Activated CD8-positive, alpha-beta T cell treated with anti-CD3 and anti-CD28 coated beads for 36 hours (primary cell): ENCODE measurements around the gene FAM43B. TPM values are rescaled to one million over a fixed set of nuclear protein-coding genes. Genes with fewer than 3 reads are reported as not detected.

Source experiments
- ATAC-seq: fragments of 200-7000 bp; cut with Tn5 transposase; one replicate; pipeline ENCODE4 v1.10.0; 2021; ENCODE audit warnings: mild to moderate bottlenecking, moderate library complexity
- CTCF ChIA-PET: fragments of 350-600 bp; sonication (Branson Sonifier 250); formaldehyde crosslinking; loops from one replicate; lab custom pipeline; 2021; ENCODE audit warnings: antibody characterized with exemption; lab: Charles Lee
- POLR2A ChIA-PET: fragments of 350-600 bp; sonication (Branson Sonifier 250); formaldehyde crosslinking; loops from one replicate; lab custom pipeline; 2021; ENCODE audit warnings: antibody characterized with exemption; lab: Charles Lee
- DNase-seq: peaks from one replicate; pipeline ENCODE4 v3.0.0-alpha.2; 2020
- H3K27ac Mint-ChIP-seq: one replicate; pipeline ENCODE4 v1.8.0; 2021; ENCODE audit warnings: mild to moderate bottlenecking, mixed read lengths
- H3K27me3 Mint-ChIP-seq: one replicate; pipeline ENCODE4 v1.8.0; 2021; ENCODE audit warnings: mixed read lengths
- H3K36me3 Mint-ChIP-seq: one replicate; pipeline ENCODE4 v1.8.0; 2021; ENCODE audit warnings: low read depth, mixed read lengths
- H3K4me1 Mint-ChIP-seq: one replicate; pipeline ENCODE4 v1.8.0; 2021; ENCODE audit warnings: low read depth, mixed read lengths
- H3K4me3 Mint-ChIP-seq: one replicate; pipeline ENCODE4 v1.8.0; 2021; ENCODE audit warnings: mild to moderate bottlenecking, moderate library complexity, mixed read lengths
- H3K9me3 Mint-ChIP-seq: one replicate; pipeline ENCODE4 v1.8.0; 2021; ENCODE audit warnings: mixed read lengths
- intact Hi-C: fragments of 100-400 bp; cut with micrococcal nuclease; formaldehyde crosslinking; loops from one replicate; pipeline ENCODE4 v1.10.0; 2022
- total RNA-seq, 2 experiments: library from RNA; stranded (reverse); gene quantifications; one replicate each; pipeline ENCODE4 v1.2.3, GENCODE V29; 2021
- TF ChIP-seq, protein P1 (sequence below): fragments of 200-600 bp; IDR thresholded peaks from one replicate; pipeline ENCODE4 v1.8.0; 2022; ENCODE audit warnings: antibody characterized with exemption, mild to moderate bottlenecking

The FAM43B gene
- total RNA-seq, 2 experiments from 2014 or later: not detected

DNA sequence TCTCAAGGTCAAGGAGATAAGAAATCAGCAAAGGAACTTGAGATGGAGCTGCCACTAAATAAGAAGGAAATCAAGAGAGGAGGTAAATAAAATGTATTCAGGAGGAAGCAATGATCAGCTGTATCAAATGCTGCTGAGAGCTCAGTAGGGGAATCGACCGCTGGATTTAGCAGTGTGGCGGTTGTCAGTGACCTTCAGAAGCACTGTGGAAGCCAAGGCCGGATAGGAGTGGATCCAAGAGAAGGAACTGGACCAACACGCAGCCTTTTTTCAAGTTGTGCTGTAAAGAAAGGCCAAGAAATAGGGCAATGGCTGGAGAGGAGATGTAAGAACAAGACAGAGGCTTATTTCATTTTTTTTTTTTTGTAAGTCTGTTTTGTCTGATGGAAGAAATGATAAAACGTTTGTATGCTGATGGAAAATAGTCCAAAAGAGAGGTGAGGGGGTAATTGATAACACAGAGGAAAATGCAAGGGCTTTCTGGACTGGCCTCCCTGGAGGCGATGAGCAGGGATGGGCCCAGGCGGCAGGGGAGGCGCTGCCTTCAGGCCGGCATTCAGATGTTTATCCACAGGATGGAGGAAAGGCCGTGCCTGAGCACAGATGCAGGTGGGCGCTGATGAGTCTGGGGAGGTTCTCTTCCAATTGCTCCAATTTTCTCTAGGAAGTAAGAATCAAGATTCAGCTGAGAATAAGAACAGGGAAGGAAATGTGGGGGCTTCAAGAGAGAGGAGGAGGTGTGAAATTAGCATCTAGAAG lies 17.5 kb upstream of the FAM43B start:
- POLR2A ChIA-PET: no interaction called here
- no peak for ATAC-seq
- H3K4me1 Mint-ChIP-seq: no peaks in the 10 kb centered on the region
- CTCF ChIA-PET: interaction anchor here (1.1 to 1.4 kb wide), 2 partner anchors 98 to 99 kb away, joined by 3 to 4 read pairs; partner anchors contain the start of gene PINK1
- intact Hi-C loops: no loop called here
- no peak for DNase-seq
- no peaks in the 10 kb centered on the region for H3K9me3 Mint-ChIP-seq
- H3K27me3 Mint-ChIP-seq: peaks cover 27% of the 10 kb centered on the region
- TF ChIP-seq, protein P1, sequence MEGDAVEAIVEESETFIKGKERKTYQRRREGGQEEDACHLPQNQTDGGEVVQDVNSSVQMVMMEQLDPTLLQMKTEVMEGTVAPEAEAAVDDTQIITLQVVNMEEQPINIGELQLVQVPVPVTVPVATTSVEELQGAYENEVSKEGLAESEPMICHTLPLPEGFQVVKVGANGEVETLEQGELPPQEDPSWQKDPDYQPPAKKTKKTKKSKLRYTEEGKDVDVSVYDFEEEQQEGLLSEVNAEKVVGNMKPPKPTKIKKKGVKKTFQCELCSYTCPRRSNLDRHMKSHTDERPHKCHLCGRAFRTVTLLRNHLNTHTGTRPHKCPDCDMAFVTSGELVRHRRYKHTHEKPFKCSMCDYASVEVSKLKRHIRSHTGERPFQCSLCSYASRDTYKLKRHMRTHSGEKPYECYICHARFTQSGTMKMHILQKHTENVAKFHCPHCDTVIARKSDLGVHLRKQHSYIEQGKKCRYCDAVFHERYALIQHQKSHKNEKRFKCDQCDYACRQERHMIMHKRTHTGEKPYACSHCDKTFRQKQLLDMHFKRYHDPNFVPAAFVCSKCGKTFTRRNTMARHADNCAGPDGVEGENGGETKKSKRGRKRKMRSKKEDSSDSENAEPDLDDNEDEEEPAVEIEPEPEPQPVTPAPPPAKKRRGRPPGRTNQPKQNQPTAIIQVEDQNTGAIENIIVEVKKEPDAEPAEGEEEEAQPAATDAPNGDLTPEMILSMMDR: no peak
- H3K4me3 Mint-ChIP-seq: no peak overlapping the region
- no peak overlapping the region for H3K27ac Mint-ChIP-seq
- no peaks in the 10 kb centered on the region for H3K36me3 Mint-ChIP-seq

DNA sequence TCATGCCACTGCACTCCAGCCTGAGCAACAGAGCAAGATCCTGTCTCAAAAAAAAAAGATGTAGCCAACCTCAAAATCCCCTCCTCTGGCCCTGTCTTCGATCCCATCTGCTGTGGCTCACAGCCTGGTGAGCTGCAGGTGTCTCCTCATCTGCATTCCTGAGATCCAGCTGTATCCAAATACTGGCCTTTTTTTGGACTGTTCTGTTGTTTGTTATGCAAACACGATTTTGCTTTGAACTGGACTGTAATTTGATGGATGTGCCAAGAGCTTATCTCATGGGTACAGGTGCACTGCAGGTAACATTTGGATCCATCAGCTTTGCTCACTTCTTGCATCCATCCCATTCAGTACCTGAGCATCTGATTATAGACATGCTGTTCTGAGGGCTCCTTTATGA lies 14.1 kb upstream of the FAM43B start:
- TF ChIP-seq, protein P1: no peak
- Mint-ChIP-seq H3K27me3 (peaks cover 27% of the 10 kb centered on the region), H3K4me1 (no peaks in the 10 kb centered on the region), H3K9me3 (no peaks in the 10 kb centered on the region), H3K27ac (no peak overlapping the region), H3K36me3 (no peaks in the 10 kb centered on the region), H3K4me3 (no peak overlapping the region)
- ChIA-PET CTCF (no interaction called here), POLR2A (no interaction called here)
- intact Hi-C loops: no loop called here
- ATAC-seq (no peak), DNase-seq (no peak)

DNA sequence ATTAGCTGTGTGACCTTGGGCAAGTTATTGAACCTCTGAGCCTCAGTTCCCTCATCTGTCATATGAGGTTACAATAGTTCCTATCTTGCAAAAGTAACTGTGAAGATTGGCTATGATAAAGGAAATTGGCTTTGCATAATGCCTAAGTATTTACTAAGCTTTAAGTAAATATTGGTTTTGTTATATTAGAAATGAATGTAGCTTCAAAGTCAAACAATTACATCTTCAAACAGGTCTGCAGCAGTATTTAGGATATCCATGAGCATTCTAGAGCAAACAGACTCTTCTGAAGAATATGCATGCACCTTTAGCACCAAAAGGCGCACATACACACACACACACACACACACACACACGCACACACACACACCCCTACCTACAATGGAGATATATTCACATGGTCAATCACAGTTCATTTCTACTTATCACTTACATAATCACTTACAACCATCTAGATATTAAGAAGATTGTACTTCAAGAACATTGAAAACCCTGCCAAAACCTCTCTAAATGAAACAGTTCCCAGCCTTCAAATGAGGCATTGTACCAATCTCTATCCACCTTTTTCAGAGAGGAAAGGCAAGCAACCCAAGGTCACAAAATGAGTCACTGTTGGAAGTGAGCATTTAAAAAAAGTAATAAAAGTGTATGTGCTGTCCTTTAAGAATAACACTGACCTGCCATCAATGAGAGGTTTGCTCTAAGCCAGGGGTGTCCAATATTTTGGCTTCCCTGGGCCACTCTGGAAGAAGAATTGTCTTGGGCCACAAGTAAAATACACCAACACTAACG lies 13.4 kb upstream of the FAM43B start:
- DNase-seq (no peak), ATAC-seq (no peak)
- no peak overlapping the region for H3K4me3 Mint-ChIP-seq
- no peaks in the 10 kb centered on the region for H3K36me3 Mint-ChIP-seq
- TF ChIP-seq, protein P1: no peak
- ChIA-PET POLR2A (no interaction called here), CTCF (no interaction called here)
- peaks cover 24% of the 10 kb centered on the region for H3K27me3 Mint-ChIP-seq
- no peaks in the 10 kb centered on the region for H3K9me3 Mint-ChIP-seq
- H3K27ac Mint-ChIP-seq: no peak overlapping the region
- no peaks in the 10 kb centered on the region for H3K4me1 Mint-ChIP-seq
- intact Hi-C loops: no loop called here

DNA sequence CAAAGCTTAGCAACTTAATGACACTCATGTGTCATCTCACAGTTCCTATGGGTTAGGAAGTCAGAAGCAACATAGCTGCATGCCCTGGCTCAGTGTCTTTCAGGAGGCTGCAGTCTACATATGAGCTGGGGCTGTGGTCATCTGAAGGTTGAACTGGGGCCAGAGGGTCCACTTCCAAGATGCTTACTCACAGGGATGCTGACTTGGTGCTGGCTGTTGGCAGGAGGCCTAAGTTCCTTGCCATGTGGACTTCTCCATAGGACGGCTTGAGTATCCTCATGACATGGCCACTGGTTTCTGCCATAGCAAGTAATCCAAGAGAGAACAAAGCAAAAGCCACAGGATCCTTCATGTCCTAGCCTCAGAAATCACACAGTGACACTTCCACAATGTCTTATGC lies 12.1 kb upstream of the FAM43B start:
- no peaks in the 10 kb centered on the region for H3K4me1 Mint-ChIP-seq

More for the DNA sequence above, 12.1 kb upstream of the FAM43B start:
- H3K27ac Mint-ChIP-seq: no peak overlapping the region
- H3K36me3 Mint-ChIP-seq: no peaks in the 10 kb centered on the region
- peaks cover 17% of the 10 kb centered on the region for H3K27me3 Mint-ChIP-seq
- no peak overlapping the region for H3K4me3 Mint-ChIP-seq
- CTCF ChIA-PET: no interaction called here
- intact Hi-C loops: no loop called here
- no peaks in the 10 kb centered on the region for H3K9me3 Mint-ChIP-seq
- no peak for DNase-seq
- no peak for ATAC-seq
- POLR2A ChIA-PET: no interaction called here
- TF ChIP-seq, protein P1: no peak
